Measurements from ENCODE around the gene GARNL3. TPM values are rescaled to one million over a fixed set of nuclear protein-coding genes. Genes with fewer than 3 reads are reported as not detected.

GARNL3 gene
- total RNA-seq, 2 donors from 2014 or later: 2.8 to 5.1 TPM

- no peak for ATAC-seq (replicated peaks)
- Mint-ChIP-seq H3K9me3 (no peaks in the 10 kb centered on the region), H3K36me3 (ENCODE audit: low read depth) (no peaks in the 10 kb centered on the region), H3K27me3 (peaks cover 4% of the 10 kb centered on the region), H3K4me3 (no peak overlapping the region), H3K27ac (no peak overlapping the region), H3K4me1 (no peaks in the 10 kb centered on the region)
Measured at GRCh38 chr9:127300886-127301447, 36.4 kb downstream of the GARNL3 start.

- Mint-ChIP-seq H3K9me3 (no peaks in the 10 kb centered on the region), H3K36me3 (ENCODE audit: low read depth) (no peaks in the 10 kb centered on the region), H3K4me1 (no peaks in the 10 kb centered on the region), H3K27me3 (peaks cover 3% of the 10 kb centered on the region), H3K4me3 (no peak overlapping the region), H3K27ac (no peak overlapping the region)
- ATAC-seq (replicated peaks): no peak
Measured at GRCh38 chr9:127303830-127304229, 39.3 kb downstream of the GARNL3 start.

GRCh38 chr9:127305206-127305837 is 40.7 kb downstream of the GARNL3 start:
- no peak for ATAC-seq (replicated peaks)
- peaks cover 3% of the 10 kb centered on the region for H3K27me3 Mint-ChIP-seq
- H3K4me1 Mint-ChIP-seq: no peaks in the 10 kb centered on the region
- H3K36me3 Mint-ChIP-seq (ENCODE audit: low read depth): no peaks in the 10 kb centered on the region
- H3K4me3 Mint-ChIP-seq: no peak overlapping the region
- H3K27ac Mint-ChIP-seq: no peak overlapping the region
- no peaks in the 10 kb centered on the region for H3K9me3 Mint-ChIP-seq

DNA sequence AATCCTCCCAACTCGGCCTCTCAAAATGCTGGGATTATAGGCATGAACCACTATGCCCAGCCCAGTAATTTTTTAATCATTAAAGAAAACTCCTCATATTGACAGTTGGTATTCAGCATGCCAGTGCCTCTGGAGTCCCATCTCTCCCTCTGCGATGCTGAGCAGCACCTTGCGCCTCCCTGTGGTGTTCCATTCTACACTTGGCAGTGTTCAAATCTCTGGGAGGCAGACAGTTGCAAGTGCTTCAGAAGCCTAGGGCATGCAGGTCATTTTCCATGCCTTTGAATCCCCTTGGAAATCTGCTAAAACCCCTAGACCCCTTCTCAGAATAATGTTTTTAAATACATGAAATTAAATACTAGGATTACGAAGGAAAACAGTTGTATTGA is 41.3 kb downstream of the GARNL3 start:
- Mint-ChIP-seq H3K36me3 (ENCODE audit: low read depth) (no peaks in the 10 kb centered on the region), H3K4me3 (no peak overlapping the region), H3K9me3 (no peaks in the 10 kb centered on the region), H3K4me1 (no peaks in the 10 kb centered on the region), H3K27me3 (peaks cover 3% of the 10 kb centered on the region), H3K27ac (no peak overlapping the region)
- no peak for ATAC-seq (replicated peaks)

GRCh38 chr9:127307802-127308201 is 43.2 kb downstream of the GARNL3 start:
- Mint-ChIP-seq H3K27me3 (no peaks in the 10 kb centered on the region), H3K4me1 (no peaks in the 10 kb centered on the region), H3K9me3 (no peaks in the 10 kb centered on the region), H3K4me3 (no peak overlapping the region), H3K27ac (no peak overlapping the region), H3K36me3 (ENCODE audit: low read depth) (no peaks in the 10 kb centered on the region)
- ATAC-seq (replicated peaks): no peak

GRCh38 chr9:127308652-127309434 is 44.3 kb downstream of the GARNL3 start:
- Mint-ChIP-seq H3K27ac (no peak overlapping the region), H3K4me1 (no peaks in the 10 kb centered on the region), H3K27me3 (no peaks in the 10 kb centered on the region), H3K4me3 (no peak overlapping the region), H3K36me3 (ENCODE audit: low read depth) (no peaks in the 10 kb centered on the region), H3K9me3 (no peaks in the 10 kb centered on the region)
- ATAC-seq (replicated peaks): no peak

DNA sequence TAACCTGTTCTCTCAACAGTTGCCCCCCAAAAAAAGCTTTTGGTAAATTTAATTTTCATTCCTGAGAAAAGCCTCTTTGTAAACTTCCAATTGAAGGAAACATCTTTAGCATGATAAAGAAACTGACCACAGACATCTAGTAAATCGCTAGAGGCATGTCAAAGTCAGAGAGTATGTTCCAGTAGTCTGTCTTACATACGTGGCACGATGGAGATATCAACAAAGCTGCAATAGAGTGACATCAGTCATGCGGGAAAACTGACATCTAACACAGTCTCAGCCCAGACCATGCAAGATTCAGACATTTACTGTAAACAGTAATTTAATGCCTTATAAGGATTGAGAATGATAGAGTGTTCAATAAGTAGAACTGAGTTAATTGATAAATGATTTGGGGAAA is 45.1 kb downstream of the GARNL3 start:
- Mint-ChIP-seq H3K27me3 (no peaks in the 10 kb centered on the region), H3K9me3 (no peaks in the 10 kb centered on the region), H3K4me1 (no peaks in the 10 kb centered on the region), H3K36me3 (ENCODE audit: low read depth) (no peaks in the 10 kb centered on the region), H3K4me3 (no peak overlapping the region), H3K27ac (no peak overlapping the region)
- ATAC-seq (replicated peaks): no peak

- ATAC-seq (replicated peaks): no peak
- peaks cover 3% of the 10 kb centered on the region for H3K27me3 Mint-ChIP-seq
- H3K4me3 Mint-ChIP-seq: no peak overlapping the region
- H3K36me3 Mint-ChIP-seq (ENCODE audit: low read depth): no peaks in the 10 kb centered on the region
- no peaks in the 10 kb centered on the region for H3K4me1 Mint-ChIP-seq
- H3K9me3 Mint-ChIP-seq: no peaks in the 10 kb centered on the region
- no peak overlapping the region for H3K27ac Mint-ChIP-seq
Measured at GRCh38 chr9:127311239-127311741, 46.7 kb downstream of the GARNL3 start.

DNA sequence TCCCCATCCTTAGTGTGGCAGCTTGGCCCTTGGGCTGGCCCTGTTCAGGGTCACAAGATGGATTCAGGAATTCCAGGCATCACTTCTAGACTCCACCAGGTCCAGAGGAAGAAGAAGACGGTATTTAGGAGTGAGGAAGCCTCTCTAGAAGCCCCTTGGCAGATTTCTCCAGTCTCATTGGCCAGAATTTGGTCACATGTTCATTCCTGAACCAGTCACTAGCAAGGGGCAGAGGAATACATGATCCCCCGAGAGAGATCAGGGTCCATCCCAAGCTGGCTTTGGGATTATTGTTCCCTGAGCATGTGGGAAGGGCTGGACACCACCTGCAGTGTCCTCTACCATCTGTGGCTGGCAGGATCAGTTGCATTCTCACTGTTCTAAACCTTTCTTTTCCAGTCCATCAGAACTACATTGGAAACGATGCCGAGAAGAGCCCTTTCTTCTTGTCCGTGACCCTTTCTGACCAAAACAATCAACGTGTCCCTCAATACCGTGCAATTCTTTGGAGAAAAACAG is 48.5 kb downstream of the GARNL3 start:
- ATAC-seq (replicated peaks): no peak
- Mint-ChIP-seq H3K9me3 (no peaks in the 10 kb centered on the region), H3K27ac (no peak overlapping the region), H3K36me3 (ENCODE audit: low read depth) (no peaks in the 10 kb centered on the region), H3K4me1 (peaks cover 6% of the 10 kb centered on the region), H3K4me3 (no peak overlapping the region), H3K27me3 (peaks cover 3% of the 10 kb centered on the region)

GRCh38 chr9:127314911-127315310 is 50.3 kb downstream of the GARNL3 start:
- Mint-ChIP-seq H3K4me3 (no peak overlapping the region), H3K27ac (no peak overlapping the region), H3K36me3 (ENCODE audit: low read depth) (no peaks in the 10 kb centered on the region), H3K9me3 (no peaks in the 10 kb centered on the region), H3K4me1 (peaks cover 6% of the 10 kb centered on the region), H3K27me3 (peaks cover 3% of the 10 kb centered on the region)
- no peak for ATAC-seq (replicated peaks)

DNA sequence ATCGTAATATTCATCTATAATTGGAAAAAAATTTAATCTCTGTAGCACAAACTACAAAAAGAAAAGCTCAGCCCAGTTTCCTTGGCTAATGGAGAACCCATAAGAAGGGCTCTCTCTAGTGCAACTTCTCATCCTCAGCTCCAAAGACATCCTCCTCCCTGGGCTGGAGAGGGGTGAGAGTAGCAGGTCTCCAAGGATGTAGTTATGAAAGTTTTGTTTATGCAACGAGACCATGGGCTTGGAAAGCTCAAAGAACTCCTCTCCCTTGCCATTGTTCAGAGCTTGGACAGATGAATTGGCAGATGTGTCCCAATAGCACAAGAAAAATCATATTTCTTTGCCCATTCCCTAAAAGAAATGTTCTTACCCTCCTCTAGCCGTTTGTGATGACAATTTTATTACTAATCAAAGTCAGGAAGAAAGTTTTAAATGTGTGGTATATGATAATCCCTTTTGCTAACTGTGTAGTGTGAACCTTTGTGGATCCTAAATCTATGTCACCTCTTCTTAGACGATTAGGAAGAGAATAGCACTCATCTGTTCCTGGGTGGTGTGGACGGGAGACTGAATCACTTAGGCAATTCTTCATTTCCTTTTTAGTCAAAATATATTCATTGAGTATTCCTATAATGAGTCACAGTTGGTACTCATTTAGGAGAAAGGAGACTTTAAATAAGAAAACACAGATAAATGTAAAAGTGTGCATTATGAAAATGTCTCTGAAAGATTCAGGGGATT is 52.2 kb downstream of the GARNL3 start:
- H3K36me3 Mint-ChIP-seq (ENCODE audit: low read depth): no peaks in the 10 kb centered on the region
- ATAC-seq (replicated peaks): peak; percentile 97

DNA sequence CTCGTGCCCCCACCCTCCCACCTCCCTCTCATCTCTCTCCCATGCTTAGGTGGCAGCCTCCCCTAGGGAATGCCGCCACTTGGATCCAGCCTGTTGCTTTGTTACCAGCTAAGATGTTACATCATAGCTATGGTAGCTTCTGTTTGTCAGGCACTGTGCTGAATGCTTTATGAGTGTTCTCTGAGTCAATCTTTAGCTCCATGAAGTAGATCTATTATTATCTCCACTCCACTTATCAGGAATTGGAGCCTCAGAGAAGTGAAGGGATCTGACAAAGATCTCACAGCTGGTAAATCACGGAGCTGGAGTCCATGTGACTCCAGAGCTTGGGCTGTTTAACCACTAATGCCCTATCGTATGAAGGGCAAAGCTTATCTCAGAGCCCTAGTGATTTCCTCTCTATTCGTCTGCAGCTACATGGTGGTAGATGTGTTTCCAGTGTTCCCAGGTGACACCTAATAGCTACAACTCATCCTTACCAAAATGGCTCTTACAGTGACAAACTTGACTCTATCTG is 54.1 kb downstream of the GARNL3 start:
- peaks cover 3% of the 10 kb centered on the region for H3K27me3 Mint-ChIP-seq
- peaks cover 6% of the 10 kb centered on the region for H3K4me1 Mint-ChIP-seq
- no peak for ATAC-seq (replicated peaks)
- H3K9me3 Mint-ChIP-seq: no peaks in the 10 kb centered on the region
- H3K36me3 Mint-ChIP-seq (ENCODE audit: low read depth): no peaks in the 10 kb centered on the region
- no peak overlapping the region for H3K4me3 Mint-ChIP-seq
- H3K27ac Mint-ChIP-seq: no peak overlapping the region

More for the DNA sequence above, 52.2 kb downstream of the GARNL3 start:
- no peaks in the 10 kb centered on the region for H3K9me3 Mint-ChIP-seq
- H3K4me1 Mint-ChIP-seq: peaks cover 6% of the 10 kb centered on the region
- peaks cover 3% of the 10 kb centered on the region for H3K27me3 Mint-ChIP-seq
- peak overlapping the region; percentile 29 for H3K27ac Mint-ChIP-seq
- H3K4me3 Mint-ChIP-seq: no peak overlapping the region

GRCh38 chr9:127319366-127320114 is 55.0 kb downstream of the GARNL3 start:
- Mint-ChIP-seq H3K27ac (no peak overlapping the region), H3K4me1 (peaks cover 6% of the 10 kb centered on the region), H3K9me3 (no peaks in the 10 kb centered on the region), H3K27me3 (peaks cover 3% of the 10 kb centered on the region), H3K36me3 (ENCODE audit: low read depth) (no peaks in the 10 kb centered on the region), H3K4me3 (no peak overlapping the region)
- ATAC-seq (replicated peaks): no peak

GRCh38 chr9:127320115-127320378 is 55.5 kb downstream of the GARNL3 start:
- Mint-ChIP-seq H3K36me3 (ENCODE audit: low read depth) (no peaks in the 10 kb centered on the region), H3K27me3 (peaks cover 3% of the 10 kb centered on the region), H3K4me3 (no peak overlapping the region), H3K27ac (no peak overlapping the region), H3K4me1 (peaks cover 6% of the 10 kb centered on the region), H3K9me3 (no peaks in the 10 kb centered on the region)
- ATAC-seq (replicated peaks): no peak
